ENCODE data around the gene AFAP1L1. TPM values are rescaled to one million over a fixed set of nuclear protein-coding genes. Genes with fewer than 3 reads are reported as not detected.

Gene AFAP1L1
- total RNA-seq, 1 donor from 2014 or later: 0.36 TPM

DNA sequence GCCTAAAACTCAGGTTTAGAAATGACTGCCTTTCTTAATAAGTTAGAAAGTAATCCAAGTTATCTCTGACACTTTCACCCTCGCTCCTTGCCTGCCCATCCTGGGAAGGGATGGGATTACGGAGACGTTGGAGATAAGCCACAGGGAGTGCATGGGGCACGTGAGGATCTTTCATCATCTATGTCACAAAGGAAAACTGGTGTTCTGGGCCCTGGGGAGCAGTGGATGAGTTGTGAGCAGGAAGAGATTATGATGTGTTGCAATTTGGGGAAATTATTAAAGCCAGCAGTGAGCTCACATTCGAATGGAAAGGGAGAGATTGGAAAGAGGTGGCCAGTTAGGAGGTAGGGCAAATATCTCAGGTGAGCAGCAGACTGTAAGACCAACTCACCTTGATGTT is 12.8 kb downstream of the AFAP1L1 start:
- peaks cover 2% of the 10 kb centered on the region for H3K27me3 Mint-ChIP-seq (ENCODE audit: insufficient read depth, low read depth)

DNA sequence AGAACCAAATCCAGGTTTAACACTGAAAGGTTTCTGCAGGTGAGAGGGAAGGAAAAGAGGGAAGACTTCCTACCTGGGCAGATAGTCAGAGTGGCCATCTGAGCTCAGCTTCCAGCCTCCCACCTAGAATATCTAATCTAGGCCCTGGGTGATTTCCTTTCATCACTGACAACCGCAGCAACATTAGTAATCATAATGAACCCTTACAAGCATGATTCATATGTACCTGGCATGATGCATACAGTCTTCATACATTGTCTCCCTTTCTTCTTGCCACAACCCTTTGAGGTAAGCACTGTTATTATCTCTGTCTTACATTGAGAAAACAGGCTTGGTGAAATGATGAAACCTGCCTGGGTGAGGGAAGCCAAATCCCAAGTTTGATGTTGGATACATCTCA is 13.5 kb downstream of the AFAP1L1 start:
- no peaks in the 10 kb centered on the region for H3K36me3 ChIP-seq
- Mint-ChIP-seq H3K4me3 (no peak overlapping the region), H3K27ac (no peak overlapping the region), H3K27me3 (ENCODE audit: insufficient read depth, low read depth) (peaks cover 2% of the 10 kb centered on the region), H3K9me3 (no peaks in the 10 kb centered on the region), H3K4me1 (peaks cover 3% of the 10 kb centered on the region), H3K36me3 (no peaks in the 10 kb centered on the region)
- no peak overlapping the region for H3K27ac ChIP-seq
- H3K9ac ChIP-seq: no peak overlapping the region
- no peaks in the 10 kb centered on the region for H3K79me2 ChIP-seq (ENCODE audit: low read depth)
- H3K4me3 ChIP-seq: no peak overlapping the region
- no peak overlapping the region for H3K4me2 ChIP-seq
- TF ChIP-seq EZH2phosphoT487 (IDR thresholded peaks at IDR 0.05) (no peak), EZH2 (IDR thresholded peaks at IDR 0.05) (no peak)
- TF ChIP-seq, protein P1, sequence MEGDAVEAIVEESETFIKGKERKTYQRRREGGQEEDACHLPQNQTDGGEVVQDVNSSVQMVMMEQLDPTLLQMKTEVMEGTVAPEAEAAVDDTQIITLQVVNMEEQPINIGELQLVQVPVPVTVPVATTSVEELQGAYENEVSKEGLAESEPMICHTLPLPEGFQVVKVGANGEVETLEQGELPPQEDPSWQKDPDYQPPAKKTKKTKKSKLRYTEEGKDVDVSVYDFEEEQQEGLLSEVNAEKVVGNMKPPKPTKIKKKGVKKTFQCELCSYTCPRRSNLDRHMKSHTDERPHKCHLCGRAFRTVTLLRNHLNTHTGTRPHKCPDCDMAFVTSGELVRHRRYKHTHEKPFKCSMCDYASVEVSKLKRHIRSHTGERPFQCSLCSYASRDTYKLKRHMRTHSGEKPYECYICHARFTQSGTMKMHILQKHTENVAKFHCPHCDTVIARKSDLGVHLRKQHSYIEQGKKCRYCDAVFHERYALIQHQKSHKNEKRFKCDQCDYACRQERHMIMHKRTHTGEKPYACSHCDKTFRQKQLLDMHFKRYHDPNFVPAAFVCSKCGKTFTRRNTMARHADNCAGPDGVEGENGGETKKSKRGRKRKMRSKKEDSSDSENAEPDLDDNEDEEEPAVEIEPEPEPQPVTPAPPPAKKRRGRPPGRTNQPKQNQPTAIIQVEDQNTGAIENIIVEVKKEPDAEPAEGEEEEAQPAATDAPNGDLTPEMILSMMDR (IDR thresholded peaks at IDR 0.05): no peak
- H3K27me3 ChIP-seq: no peaks in the 10 kb centered on the region
- no peaks in the 10 kb centered on the region for H3F3A ChIP-seq (ENCODE audit: low read depth)
- H3K4me1 ChIP-seq: no peaks in the 10 kb centered on the region
- no peak overlapping the region for H2AFZ ChIP-seq (replicated peaks)
- H4K20me1 ChIP-seq (ENCODE audit: low read depth): no peaks in the 10 kb centered on the region
- no peaks in the 10 kb centered on the region for H3K9me3 ChIP-seq (ENCODE audit: low read depth)
- no peak for DNase-seq (ENCODE audit: low spot score)

More for the DNA sequence above, 12.8 kb downstream of the AFAP1L1 start:
- H3K9me3 ChIP-seq (ENCODE audit: low read depth): no peaks in the 10 kb centered on the region
- no peaks in the 10 kb centered on the region for H3K36me3 ChIP-seq
- no peak overlapping the region for H3K9ac ChIP-seq
- TF ChIP-seq EZH2phosphoT487 (IDR thresholded peaks at IDR 0.05) (no peak), EZH2 (IDR thresholded peaks at IDR 0.05) (no peak)
- TF ChIP-seq, protein P1 (IDR thresholded peaks at IDR 0.05): no peak
- H3K4me2 ChIP-seq: no peak overlapping the region
- DNase-seq (ENCODE audit: low spot score): no peak
- Mint-ChIP-seq H3K9me3 (no peaks in the 10 kb centered on the region), H3K4me1 (peaks cover 3% of the 10 kb centered on the region), H3K36me3 (no peaks in the 10 kb centered on the region), H3K27ac (no peak overlapping the region), H3K4me3 (no peak overlapping the region)
- H3F3A ChIP-seq (ENCODE audit: low read depth): no peaks in the 10 kb centered on the region
- no peak overlapping the region for H3K4me3 ChIP-seq
- H3K4me1 ChIP-seq: no peaks in the 10 kb centered on the region
- H2AFZ ChIP-seq (replicated peaks): no peak overlapping the region
- H3K27ac ChIP-seq: no peak overlapping the region
- no peaks in the 10 kb centered on the region for H3K79me2 ChIP-seq (ENCODE audit: low read depth)
- no peaks in the 10 kb centered on the region for H4K20me1 ChIP-seq (ENCODE audit: low read depth)
- no peaks in the 10 kb centered on the region for H3K27me3 ChIP-seq

- no peaks in the 10 kb centered on the region for H3K36me3 Mint-ChIP-seq
- Histone ChIP-seq H3K36me3 (no peaks in the 10 kb centered on the region), H3K9ac (no peak overlapping the region), H3K27ac (no peak overlapping the region), H3K27me3 (no peaks in the 10 kb centered on the region), H3K9me3 (ENCODE audit: low read depth) (no peaks in the 10 kb centered on the region), H4K20me1 (ENCODE audit: low read depth) (no peaks in the 10 kb centered on the region), H2AFZ (replicated peaks) (peak overlapping the region; percentile 79), H3K4me2 (no peak overlapping the region), H3K4me3 (no peak overlapping the region), H3K79me2 (ENCODE audit: low read depth) (no peaks in the 10 kb centered on the region), H3K4me1 (no peaks in the 10 kb centered on the region), H3F3A (ENCODE audit: low read depth) (no peaks in the 10 kb centered on the region)
- TF ChIP-seq, protein P1 (IDR thresholded peaks at IDR 0.05): no peak
- TF ChIP-seq EZH2phosphoT487 (IDR thresholded peaks at IDR 0.05) (no peak), EZH2 (IDR thresholded peaks at IDR 0.05) (no peak)
- H3K9me3 Mint-ChIP-seq: no peaks in the 10 kb centered on the region
- H3K4me1 Mint-ChIP-seq: no peaks in the 10 kb centered on the region
- peaks cover 3% of the 10 kb centered on the region for H3K27me3 Mint-ChIP-seq (ENCODE audit: insufficient read depth, low read depth)
- no peak overlapping the region for H3K27ac Mint-ChIP-seq
- no peak for DNase-seq (ENCODE audit: low spot score)
- no peak overlapping the region for H3K4me3 Mint-ChIP-seq
Observed at GRCh38 chr5:149288436-149288835, 16.8 kb downstream of the AFAP1L1 start.

Measured in neural progenitor cell (in vitro differentiated cells).